Thyroid gland (tissue), 4 donors: ENCODE results near the gene RNFT2. TPM values are rescaled to one million over a fixed set of nuclear protein-coding genes. Genes with fewer than 3 reads are reported as not detected.

ENCODE experiments used
- DNase-seq, 2 donors: peaks; one replicate each; pipeline ENCODE4 v3.0.0-alpha.2; 2019
- H3K27ac ChIP-seq, 3 donors: fragments of 200-600 bp; sonication (generic); 1 replicate in 2 of 3; 2 replicates in 1 of 3; pipeline ENCODE4 v1.5.1; 2016 to 2019; ENCODE audit warnings: mild to moderate bottlenecking in 1 of 3, moderate library complexity in 1 of 3
- H3K27me3 ChIP-seq: fragments of 200-600 bp; sonication (generic); one replicate; pipeline ENCODE4 v1.5.1; 2019
- H3K36me3 ChIP-seq, 2 donors: fragments of 200-600 bp; sonication (generic); one replicate each; pipeline ENCODE4 v1.5.1; 2016 to 2019
- H3K4me1 ChIP-seq, 2 donors: fragments of 200-600 bp; sonication (generic); one replicate each; pipeline ENCODE4 v1.5.1; 2017 to 2019
- H3K4me3 ChIP-seq, 3 donors: fragments of 200-600 bp; sonication (generic); replicated peaks in 1 of 3; 1 replicate in 2 of 3; 2 replicates in 1 of 3; pipeline ENCODE4 v1.5.1; 2016; ENCODE audit warnings: mild to moderate bottlenecking in 1 of 3
- H3K9me3 ChIP-seq: fragments of 200-600 bp; sonication (generic); one replicate; pipeline ENCODE4 v1.5.1; 2017
- POLR2A ChIP-seq, 2 donors: fragments of 450-650 bp; IDR thresholded peaks; one replicate each; pipeline ENCODE4 v1.6.1; 2017; ENCODE audit warnings: antibody characterized with exemption in 2 of 2, mild to moderate bottlenecking in 2 of 2, moderate library complexity in 1 of 2
- WGBS, 2 donors: methylation state at CpG; one replicate each; pipeline ENCODE4 v1.1.5; 2017; 5-methylcytosine and 5-hydroxymethylcytosine counted together
- intact Hi-C: fragments of 100-400 bp; cut with DNase I; formaldehyde crosslinking; loops from one replicate; pipeline ENCODE4 v1.15.1; 2023
- total RNA-seq, 4 donors: library from RNA; depleted of rRNA; stranded (reverse); fragments of >200 nt; gene quantifications; one replicate each; pipeline ENCODE4 v1.2.3, GENCODE V29; 2016
- TF ChIP-seq, protein P1 (sequence below), 6 experiments: fragments of 200-600 bp in 3 of 6; fragments of 450-650 bp in 3 of 6; sonication (generic) in 3 of 6; IDR thresholded peaks; one replicate each; pipeline ENCODE4 v1.5.1; 2016 to 2019; ENCODE audit warnings: antibody characterized with exemption in 6 of 6, mild to moderate bottlenecking in 2 of 6, inconsistent platforms in 1 of 6, moderate library complexity in 1 of 6

The RNFT2 gene
- total RNA-seq, 4 donors from 2014 or later, result 2.3 to 5.0 (median 4.5) TPM

DNA sequence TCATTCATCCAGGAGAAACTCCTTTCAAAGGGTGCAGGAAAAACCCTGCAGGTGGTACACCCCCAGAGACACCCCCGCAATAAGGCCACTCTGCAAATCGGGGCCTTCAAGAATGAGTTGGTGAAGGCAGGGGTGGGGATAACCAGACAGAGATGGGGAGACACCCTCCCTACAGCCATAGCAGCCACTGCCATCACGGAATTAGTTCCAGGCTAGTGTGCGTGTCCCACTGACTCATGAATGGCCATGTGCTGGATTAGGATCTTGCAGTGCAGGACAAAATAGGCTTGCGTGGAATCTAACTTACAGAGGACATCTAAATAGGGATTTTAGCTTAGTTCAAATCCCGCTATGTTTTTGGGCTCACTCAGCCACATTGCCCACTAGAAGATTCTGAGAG is 38.0 kb upstream of the RNFT2 start:
- DNase-seq, result no peak
- H3K36me3 ChIP-seq, result no peaks in the 10 kb centered on the region
- H3K27ac ChIP-seq, result peak overlapping the region in 2 of 3 donors; percentile 77 to 78
- H3K9me3 ChIP-seq, result no peaks in the 10 kb centered on the region
- peaks cover 25 to 30% of the 10 kb centered on the region in 2 donors for H3K4me1 ChIP-seq
- intact Hi-C loops, result loop anchor here (10.0 kb wide), 1 partner anchor 215 kb away; the partner anchor contains the start of gene FBXW8
- WGBS, 2 donors, result 91 to 96% methylated on average over 6 of the region's 6 CpGs
- no peak for TF ChIP-seq POLR2A (IDR thresholded peaks at IDR 0.05)
- TF ChIP-seq, protein P1, sequence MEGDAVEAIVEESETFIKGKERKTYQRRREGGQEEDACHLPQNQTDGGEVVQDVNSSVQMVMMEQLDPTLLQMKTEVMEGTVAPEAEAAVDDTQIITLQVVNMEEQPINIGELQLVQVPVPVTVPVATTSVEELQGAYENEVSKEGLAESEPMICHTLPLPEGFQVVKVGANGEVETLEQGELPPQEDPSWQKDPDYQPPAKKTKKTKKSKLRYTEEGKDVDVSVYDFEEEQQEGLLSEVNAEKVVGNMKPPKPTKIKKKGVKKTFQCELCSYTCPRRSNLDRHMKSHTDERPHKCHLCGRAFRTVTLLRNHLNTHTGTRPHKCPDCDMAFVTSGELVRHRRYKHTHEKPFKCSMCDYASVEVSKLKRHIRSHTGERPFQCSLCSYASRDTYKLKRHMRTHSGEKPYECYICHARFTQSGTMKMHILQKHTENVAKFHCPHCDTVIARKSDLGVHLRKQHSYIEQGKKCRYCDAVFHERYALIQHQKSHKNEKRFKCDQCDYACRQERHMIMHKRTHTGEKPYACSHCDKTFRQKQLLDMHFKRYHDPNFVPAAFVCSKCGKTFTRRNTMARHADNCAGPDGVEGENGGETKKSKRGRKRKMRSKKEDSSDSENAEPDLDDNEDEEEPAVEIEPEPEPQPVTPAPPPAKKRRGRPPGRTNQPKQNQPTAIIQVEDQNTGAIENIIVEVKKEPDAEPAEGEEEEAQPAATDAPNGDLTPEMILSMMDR (IDR thresholded peaks at IDR 0.05), result no peak
- no peaks in the 10 kb centered on the region for H3K27me3 ChIP-seq
- H3K4me3 ChIP-seq, result no peak overlapping the region

DNA sequence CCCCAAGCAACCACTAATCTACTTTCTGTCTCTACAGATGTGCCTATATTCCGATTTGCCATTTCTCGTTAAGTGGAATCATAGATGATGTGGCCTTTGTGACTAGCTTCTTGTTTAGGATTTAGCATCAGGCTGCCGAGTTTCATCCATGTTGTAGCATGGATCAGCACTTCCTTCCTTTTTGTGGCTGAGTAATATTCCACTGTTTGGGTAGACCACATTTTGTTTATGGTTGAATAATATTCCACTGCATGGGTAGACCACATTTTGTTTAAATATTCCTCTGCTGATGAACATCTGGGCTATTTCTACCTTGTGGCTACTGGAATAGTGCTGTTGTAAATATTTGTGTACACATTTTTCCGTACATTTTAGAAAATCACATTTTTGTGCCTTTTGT is 36.7 kb upstream of the RNFT2 start:
- Histone ChIP-seq H3K36me3 (no peaks in the 10 kb centered on the region), H3K4me3 (no peak overlapping the region), H3K9me3 (no peaks in the 10 kb centered on the region), H3K27me3 (no peaks in the 10 kb centered on the region), H3K4me1 (peaks cover 25 to 30% of the 10 kb centered on the region in 2 donors), H3K27ac (no peak overlapping the region)
- DNase-seq, result no peak
- no peak for TF ChIP-seq POLR2A (IDR thresholded peaks at IDR 0.05)
- TF ChIP-seq, protein P1 (IDR thresholded peaks at IDR 0.05), result no peak
- WGBS, 2 donors, result 97 to 98% methylated on average over 4 of the region's 4 CpGs
- intact Hi-C loops, result loop anchor here (10.0 kb wide), 1 partner anchor 213 kb away; the partner anchor contains the start of gene FBXW8

DNA sequence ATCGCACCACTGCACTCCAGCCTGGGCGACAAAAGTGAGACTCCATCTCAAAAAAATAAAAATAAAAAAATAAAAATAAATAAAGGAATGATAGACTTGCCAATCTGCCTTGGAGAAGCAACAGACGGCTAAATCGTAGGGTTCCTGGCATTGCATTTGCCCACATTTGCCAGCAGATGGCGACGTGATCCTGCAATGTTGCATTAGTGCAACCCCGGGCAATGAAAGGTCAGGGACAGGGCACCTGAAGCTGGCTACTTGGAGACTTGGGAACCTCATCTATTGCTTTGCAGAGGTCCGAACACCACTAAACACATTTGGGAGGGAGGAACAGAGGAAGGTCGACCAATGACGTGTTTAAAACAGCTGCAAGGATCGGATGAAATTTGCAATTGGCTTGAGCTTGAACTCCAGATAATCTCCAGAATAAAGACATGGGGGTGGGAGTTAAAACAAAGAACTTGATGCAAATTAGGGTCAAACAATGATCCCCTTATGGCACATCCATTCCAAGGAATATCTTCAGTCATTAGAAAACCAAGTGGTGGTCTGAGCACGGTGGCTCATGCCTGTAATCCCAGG is 34.8 kb upstream of the RNFT2 start:
- intact Hi-C loops, result loop anchor here (10.0 kb wide), 1 partner anchor 211 kb away; the partner anchor contains the start of gene FBXW8
- no peaks in the 10 kb centered on the region for H3K36me3 ChIP-seq
- H3K27ac ChIP-seq, result no peak overlapping the region
- peak; percentile 71 to 78 for DNase-seq
- H3K4me1 ChIP-seq, result peaks cover 15 to 24% of the 10 kb centered on the region in 2 donors
- 18 to 22% methylated on average over 12 of the region's 12 CpGs for WGBS, 2 donors
- no peaks in the 10 kb centered on the region for H3K27me3 ChIP-seq
- no peak overlapping the region for H3K4me3 ChIP-seq
- no peaks in the 10 kb centered on the region for H3K9me3 ChIP-seq
- no peak for TF ChIP-seq POLR2A (IDR thresholded peaks at IDR 0.05)
- TF ChIP-seq, protein P1 (IDR thresholded peaks at IDR 0.05), result peak; percentile 88 to 98 (median 91)

DNA sequence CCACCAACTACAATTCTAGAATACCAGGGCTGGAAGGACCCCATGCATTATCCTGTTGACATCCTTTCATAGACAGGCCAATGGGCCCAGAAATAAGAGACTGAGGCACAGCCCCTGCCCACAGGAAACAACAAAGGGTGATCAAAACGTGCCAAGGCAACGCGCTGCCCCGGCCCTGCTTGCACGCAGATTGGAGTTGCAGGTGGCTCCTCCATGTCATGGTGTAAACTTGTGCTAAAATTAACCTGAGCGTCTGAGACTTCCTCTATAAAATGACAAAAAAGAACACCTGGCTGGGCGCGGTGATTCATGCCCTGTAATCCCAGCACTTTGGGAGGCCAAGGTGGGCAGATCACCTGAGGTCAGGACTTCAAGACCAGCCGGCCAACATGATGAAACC is 30.4 kb upstream of the RNFT2 start:
- Histone ChIP-seq H3K4me3 (no peak overlapping the region), H3K27me3 (no peaks in the 10 kb centered on the region), H3K9me3 (no peaks in the 10 kb centered on the region), H3K36me3 (no peaks in the 10 kb centered on the region), H3K27ac (no peak overlapping the region), H3K4me1 (peaks cover 12 to 24% of the 10 kb centered on the region in 2 donors)
- TF ChIP-seq, protein P1 (IDR thresholded peaks at IDR 0.05), result no peak
- no peak for TF ChIP-seq POLR2A (IDR thresholded peaks at IDR 0.05)
- no peak for DNase-seq
- intact Hi-C loops, result loop anchor here (10.0 kb wide), 1 partner anchor 207 kb away; the partner anchor contains the start of gene FBXW8
- 85 to 88% methylated on average over 9 of the region's 9 CpGs for WGBS, 2 donors
